Keratinocyte (primary cell): ENCODE measurements around the gene LPAR3. TPM values are rescaled to one million over a fixed set of nuclear protein-coding genes. Genes with fewer than 3 reads are reported as not detected.

Experiments
- DNase-seq: peaks from one replicate; pipeline ENCODE4 v3.0.0-alpha.2; 2011; ENCODE audit warnings: low read depth, missing footprints, low spot score
- FAIRE-seq: peaks from 2 replicates; lab custom pipeline; 2011; peaks lifted over from hg19 to GRCh38; lab: Jason Lieb, UNC
- H2AFZ ChIP-seq: 2 replicates; pipeline ENCODE4 v1.6.0; 2012; ENCODE audit warnings: low read length, control low read depth, inconsistent platforms; ENCODE audit not compliant: control insufficient read depth
- H3K27ac ChIP-seq: 2 replicates; pipeline ENCODE4 v1.5.1; 2011; ENCODE audit warnings: low read length; ENCODE audit not compliant: control insufficient read depth, insufficient read depth
- H3K27me3 ChIP-seq: 3 replicates; pipeline ENCODE4 v1.6.0; 2011; ENCODE audit warnings: low read length; ENCODE audit not compliant: control insufficient read depth, insufficient read depth; ENCODE audit errors: extremely low read depth
- H3K36me3 ChIP-seq, 2 experiments: 2 replicates in 1 of 2; 3 replicates in 1 of 2; pipeline ENCODE4 v1.5.1; 2011; ENCODE audit warnings: low read length in 2 of 2, mild to moderate bottlenecking in 1 of 2; ENCODE audit not compliant: control insufficient read depth in 2 of 2, insufficient read depth in 2 of 2; ENCODE audit errors: extremely low read depth in 1 of 2
- H3K4me1 ChIP-seq: 3 replicates; pipeline ENCODE4 v1.5.1; 2011; ENCODE audit warnings: low read length; ENCODE audit not compliant: control insufficient read depth, insufficient read depth; ENCODE audit errors: extremely low read depth
- H3K4me2 ChIP-seq: 3 replicates; pipeline ENCODE4 v1.6.0; 2011; ENCODE audit warnings: low read depth, low read length; ENCODE audit not compliant: control insufficient read depth, insufficient read depth; ENCODE audit errors: extremely low read depth
- H3K4me3 ChIP-seq, 3 experiments: fragments of 200-600 bp in 1 of 3; sonication (generic) in 1 of 3; 2 replicates in 2 of 3; 3 replicates in 1 of 3; pipeline ENCODE4 v1.5.1; 2011 to 2016; ENCODE audit warnings: low read length in 3 of 3, mild to moderate bottlenecking in 3 of 3, control low read depth in 2 of 3, inconsistent platforms in 1 of 3, low read depth in 1 of 3, mixed read lengths in 1 of 3, mixed run types in 1 of 3, moderate library complexity in 1 of 3; ENCODE audit not compliant: control insufficient read depth in 2 of 3, insufficient read depth in 2 of 3; ENCODE audit errors: extremely low read depth in 1 of 3
- H3K79me2 ChIP-seq: 2 replicates; pipeline ENCODE4 v1.6.0; 2012; ENCODE audit warnings: low read length; ENCODE audit not compliant: control insufficient read depth, insufficient read depth
- H3K9ac ChIP-seq: 3 replicates; pipeline ENCODE4 v1.6.0; 2011; ENCODE audit warnings: low read length; ENCODE audit not compliant: control insufficient read depth, insufficient read depth; ENCODE audit errors: extremely low read depth
- H3K9me1 ChIP-seq: 3 replicates; pipeline ENCODE4 v1.6.0; 2011; ENCODE audit warnings: low read length; ENCODE audit not compliant: control insufficient read depth, insufficient read depth; ENCODE audit errors: extremely low read depth
- H3K9me3 ChIP-seq: 2 replicates; pipeline ENCODE4 v1.5.1; 2012; ENCODE audit warnings: low read depth, low read length; ENCODE audit not compliant: control insufficient read depth
- H4K20me1 ChIP-seq: 3 replicates; pipeline ENCODE4 v1.6.0; 2011; ENCODE audit warnings: low read length; ENCODE audit not compliant: control insufficient read depth, insufficient read depth; ENCODE audit errors: extremely low read depth
- CTCF ChIP-seq, 3 experiments: IDR thresholded peaks in 1 of 3; conservative IDR thresholded peaks in 1 of 3; optimal IDR thresholded peaks in 1 of 3; 2 replicates in 2 of 3; 3 replicates in 1 of 3; pipeline versions ENCODE3 to v1.5.1; 2011; ENCODE audit warnings: low read length in 3 of 3, mild to moderate bottlenecking in 3 of 3, moderate library complexity in 2 of 3, control low read depth in 1 of 3, inconsistent platforms in 1 of 3; ENCODE audit not compliant: insufficient read depth in 2 of 3; ENCODE audit errors: extremely low read depth in 1 of 3
- EZH2 ChIP-seq: IDR thresholded peaks from one replicate; pipeline ENCODE4 v1.6.1; 2012; ENCODE audit warnings: inconsistent platforms, mild to moderate bottlenecking, low read length, moderate library complexity
- dilution Hi-C: fragments of 300-500 bp; cut with MboI; formaldehyde crosslinking; loops from one replicate; pipeline ENCODE4 v1.7.0; 2020; ENCODE audit warnings: low sequenced_read_pairs; ENCODE audit not compliant: extremely low pct_ligation_motif_present
- polyA plus RNA-seq, 5 experiments: library from polyadenylated mRNA; depleted of rRNA in 3 of 5; stranded (reverse) in 3 of 5; stranded (forward) in 1 of 5; unstranded in 1 of 5; fragments of >200 nt; gene quantifications; 1 replicate in 1 of 5; 2 replicates in 3 of 5; 3 replicates in 1 of 5; pipeline versions ENCODE4 v1.2.1 to v1.2.3, GENCODE V29; 2011 to 2012; ENCODE audit warnings: missing spikeins in 2 of 5, low read depth in 1 of 5, low replicate concordance in 1 of 5

LPAR3 gene
- polyA plus RNA-seq, 1 donor (not counting 4 experiments of a cell fraction or from before 2014, with no cell fraction given), result 42.1 TPM

DNA sequence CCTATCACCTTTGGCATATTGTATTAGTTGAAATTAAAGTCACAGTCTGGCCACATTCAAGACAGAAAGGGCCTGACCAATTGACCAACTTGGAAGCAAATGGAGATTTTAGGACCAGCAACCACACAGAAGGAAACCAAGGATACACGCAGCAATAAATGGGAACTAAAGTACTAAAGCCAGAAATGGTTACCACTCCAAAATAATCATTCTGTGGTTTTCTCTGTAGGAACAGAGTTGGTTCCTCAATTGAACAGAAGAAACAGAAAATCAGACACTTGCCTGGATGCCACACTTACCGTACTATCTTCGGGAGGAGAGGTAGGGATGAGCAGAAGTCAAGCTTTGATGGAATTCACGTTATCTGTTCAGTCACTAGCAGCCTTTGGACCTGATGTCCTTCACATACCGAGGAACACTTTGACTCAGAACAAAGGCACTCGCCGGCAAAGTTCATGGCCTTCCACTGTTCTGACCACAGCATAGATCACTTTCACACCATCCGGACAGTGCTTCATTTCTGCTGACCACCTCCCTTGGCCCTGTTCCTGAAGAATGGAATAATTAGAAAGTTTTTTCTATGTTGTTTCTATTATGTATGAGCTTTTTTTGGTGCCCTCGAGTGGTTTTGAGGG lies 96.9 kb downstream of the LPAR3 start:
- TF ChIP-seq EZH2 (no peak), CTCF (optimal IDR thresholded peaks at IDR 0.05 in 1 of 3, IDR thresholded peaks at IDR 0.05 in 1 of 3, conservative IDR thresholded peaks at IDR 0.05 in 1 of 3; ENCODE audit: extremely low read depth in 1 of 3, insufficient read depth in 2 of 3, low read length in 3 of 3) (no peak)
- dilution Hi-C loops, result no loop called here
- no peaks in the 10 kb centered on the region for H3K9me1 ChIP-seq

GRCh38 chr1:84795213-84795612 lies 97.8 kb downstream of the LPAR3 start:
- Histone ChIP-seq H4K20me1 (no peaks in the 10 kb centered on the region), H3K9ac (no peak overlapping the region), H3K27ac (no peak overlapping the region), H3K4me1 (peaks cover 9% of the 10 kb centered on the region), H3K36me3 (no peaks in the 10 kb centered on the region), H3K4me3 (no peak overlapping the region), H3K4me2 (no peak overlapping the region), H3K79me2 (no peaks in the 10 kb centered on the region), H3K9me3 (no peaks in the 10 kb centered on the region), H3K27me3 (no peaks in the 10 kb centered on the region), H2AFZ (no peak overlapping the region), H3K9me1 (no peaks in the 10 kb centered on the region)
- DNase-seq (no peak), FAIRE-seq (no peak)
- TF ChIP-seq CTCF (optimal IDR thresholded peaks at IDR 0.05 in 1 of 3, IDR thresholded peaks at IDR 0.05 in 1 of 3, conservative IDR thresholded peaks at IDR 0.05 in 1 of 3; ENCODE audit: extremely low read depth in 1 of 3, insufficient read depth in 2 of 3, low read length in 3 of 3) (no peak), EZH2 (no peak)
- dilution Hi-C loops, result no loop called here

More for the DNA sequence above, 96.9 kb downstream of the LPAR3 start:
- H3K79me2 ChIP-seq, result no peaks in the 10 kb centered on the region
- no peak overlapping the region for H3K9ac ChIP-seq
- peaks cover 9% of the 10 kb centered on the region for H3K4me1 ChIP-seq
- no peaks in the 10 kb centered on the region for H4K20me1 ChIP-seq
- H3K4me2 ChIP-seq, result no peak overlapping the region
- H2AFZ ChIP-seq, result no peak overlapping the region
- H3K4me3 ChIP-seq, result no peak overlapping the region
- DNase-seq, result no peak
- H3K27me3 ChIP-seq, result no peaks in the 10 kb centered on the region
- H3K9me3 ChIP-seq, result no peaks in the 10 kb centered on the region
- H3K36me3 ChIP-seq, result no peaks in the 10 kb centered on the region
- no peak overlapping the region for H3K27ac ChIP-seq
- FAIRE-seq, result no peak
